HG03097 (cell line): ENCODE measurements around the gene CFTR.
"Not testable (repeated sequence)": the region's sequence is repeated elsewhere in the genome, so short reads cannot be mapped to it uniquely, and the experiment has no call there.

Source experiments
- ATAC-seq: cut with Tn5 transposase; IDR thresholded peaks from one replicate; pipeline ENCODE4 v1.9.1; 2021; ENCODE audit not compliant: unreplicated experiment, low FRiP score

The CFTR gene

DNA sequence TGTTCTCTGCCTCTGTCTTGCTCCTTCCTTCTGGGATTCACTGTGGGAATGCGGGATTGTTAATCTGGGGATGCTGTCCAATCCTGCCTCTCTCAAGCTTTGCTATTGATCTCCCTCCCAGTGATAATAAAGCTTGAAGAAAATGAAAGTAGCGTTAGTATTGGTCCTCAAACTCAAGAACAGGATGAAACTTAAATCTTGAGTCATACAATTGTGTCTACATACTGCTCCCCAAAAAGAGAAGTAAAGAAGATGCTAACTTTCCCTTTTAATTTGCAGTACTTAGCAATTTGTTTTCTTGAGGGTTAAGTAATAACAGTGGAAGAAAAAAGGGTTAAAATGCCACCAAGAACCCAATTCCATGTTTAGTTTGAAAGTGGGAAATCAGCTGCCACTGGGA, 13.6 kb downstream of the CFTR start:
- ATAC-seq, result no peak

DNA sequence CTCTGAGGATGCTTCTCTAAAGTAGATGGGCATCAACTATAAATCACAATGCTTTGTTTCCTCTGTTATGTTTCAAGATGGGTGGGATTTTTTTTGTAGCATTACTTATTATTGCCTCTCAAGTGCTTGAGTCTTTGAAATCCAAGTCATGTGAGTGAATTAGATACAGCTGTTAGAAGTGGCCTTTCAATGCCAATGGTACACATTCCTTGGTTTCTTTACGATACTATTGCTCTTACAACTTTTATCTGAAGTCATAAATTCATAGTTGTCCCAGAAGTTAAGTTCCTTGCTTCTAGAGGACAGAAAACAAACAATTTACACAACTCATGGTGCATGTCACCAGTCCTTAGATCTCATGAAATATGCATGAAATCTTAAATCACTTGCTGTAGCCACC, 15.5 kb downstream of the CFTR start:
- no peak for ATAC-seq

DNA sequence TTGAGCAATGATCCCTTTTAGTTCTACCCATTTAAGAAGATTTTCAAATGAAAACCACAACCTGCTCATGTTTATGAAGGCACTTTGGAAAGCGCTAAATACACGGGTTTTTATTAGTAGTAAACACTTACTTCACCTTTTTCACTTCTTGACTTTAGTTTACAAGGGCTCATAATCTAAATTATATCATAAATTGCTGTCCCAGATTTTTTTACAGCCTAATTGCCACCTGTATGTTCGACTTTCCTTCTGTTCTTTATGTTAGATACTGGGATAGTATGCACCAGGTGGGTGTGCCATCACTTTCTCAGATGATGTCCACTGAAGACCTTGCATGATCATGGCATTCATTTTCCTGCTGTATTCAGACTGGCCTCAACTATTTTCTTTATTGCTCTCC, 22.5 kb downstream of the CFTR start:
- no peak for ATAC-seq

DNA sequence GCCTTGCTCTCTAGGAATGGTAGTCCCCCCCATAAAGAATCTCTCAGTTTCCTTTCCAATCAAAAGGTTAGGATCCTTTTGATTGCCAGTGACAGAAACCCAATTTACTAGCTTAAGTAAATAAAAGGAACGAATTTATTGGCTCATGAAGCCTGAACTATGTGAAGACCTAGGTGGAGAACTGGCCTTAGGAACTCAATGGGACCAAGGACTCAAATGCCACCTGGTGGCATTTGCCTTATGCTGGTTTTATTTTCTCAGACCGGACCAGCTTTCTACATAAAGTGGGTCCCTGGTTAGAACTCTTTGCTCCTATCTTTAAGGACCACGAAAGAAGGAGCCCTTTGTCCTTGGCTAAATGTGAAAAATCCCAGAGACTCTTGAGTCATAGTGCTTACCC, 25.4 kb downstream of the CFTR start:
- ATAC-seq, result no peak

DNA sequence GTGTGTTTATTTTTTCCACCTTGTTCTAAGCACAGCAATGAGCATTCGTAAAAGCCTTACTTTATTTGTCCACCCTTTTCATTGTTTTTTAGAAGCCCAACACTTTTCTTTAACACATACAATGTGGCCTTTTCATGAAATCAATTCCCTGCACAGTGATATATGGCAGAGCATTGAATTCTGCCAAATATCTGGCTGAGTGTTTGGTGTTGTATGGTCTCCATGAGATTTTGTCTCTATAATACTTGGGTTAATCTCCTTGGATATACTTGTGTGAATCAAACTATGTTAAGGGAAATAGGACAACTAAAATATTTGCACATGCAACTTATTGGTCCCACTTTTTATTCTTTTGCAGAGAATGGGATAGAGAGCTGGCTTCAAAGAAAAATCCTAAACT, 28.9 kb downstream of the CFTR start:
- no peak for ATAC-seq

DNA sequence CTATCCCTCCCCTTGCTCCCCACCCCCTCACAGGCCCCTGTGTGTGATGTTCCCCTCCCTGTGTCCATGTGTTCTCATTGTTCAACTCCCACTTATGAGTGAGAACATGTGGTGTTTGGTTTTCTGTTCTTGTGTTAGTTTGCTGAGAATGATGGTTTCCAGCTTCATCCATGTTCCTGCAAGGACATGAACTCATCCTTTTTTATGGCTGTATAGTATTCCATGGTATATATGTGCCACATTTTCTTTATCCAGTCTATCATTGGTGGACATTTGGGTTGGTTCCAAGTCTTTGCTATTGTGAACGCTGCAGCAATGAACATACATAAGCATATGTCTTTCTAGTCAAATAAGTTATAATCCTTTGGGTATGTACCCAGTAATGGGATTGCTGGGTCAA, 37.4 kb downstream of the CFTR start:
- ATAC-seq, result not testable (repeated sequence)

DNA sequence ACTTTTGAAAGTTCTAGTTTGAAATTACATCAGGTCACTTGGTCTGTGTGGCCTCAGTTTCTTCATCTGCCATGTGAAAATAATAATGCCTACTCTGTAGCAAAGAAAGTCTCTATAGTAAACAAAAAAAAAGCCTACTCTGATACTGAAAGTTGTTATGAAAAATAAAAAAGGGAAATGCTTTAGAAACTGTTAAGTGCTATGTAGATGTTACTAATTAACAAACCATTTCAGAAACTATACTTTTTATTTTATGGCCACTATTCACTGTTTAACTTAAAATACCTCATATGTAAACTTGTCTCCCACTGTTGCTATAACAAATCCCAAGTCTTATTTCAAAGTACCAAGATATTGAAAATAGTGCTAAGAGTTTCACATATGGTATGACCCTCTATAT, 50.6 kb downstream of the CFTR start:
- ATAC-seq, result no peak

DNA sequence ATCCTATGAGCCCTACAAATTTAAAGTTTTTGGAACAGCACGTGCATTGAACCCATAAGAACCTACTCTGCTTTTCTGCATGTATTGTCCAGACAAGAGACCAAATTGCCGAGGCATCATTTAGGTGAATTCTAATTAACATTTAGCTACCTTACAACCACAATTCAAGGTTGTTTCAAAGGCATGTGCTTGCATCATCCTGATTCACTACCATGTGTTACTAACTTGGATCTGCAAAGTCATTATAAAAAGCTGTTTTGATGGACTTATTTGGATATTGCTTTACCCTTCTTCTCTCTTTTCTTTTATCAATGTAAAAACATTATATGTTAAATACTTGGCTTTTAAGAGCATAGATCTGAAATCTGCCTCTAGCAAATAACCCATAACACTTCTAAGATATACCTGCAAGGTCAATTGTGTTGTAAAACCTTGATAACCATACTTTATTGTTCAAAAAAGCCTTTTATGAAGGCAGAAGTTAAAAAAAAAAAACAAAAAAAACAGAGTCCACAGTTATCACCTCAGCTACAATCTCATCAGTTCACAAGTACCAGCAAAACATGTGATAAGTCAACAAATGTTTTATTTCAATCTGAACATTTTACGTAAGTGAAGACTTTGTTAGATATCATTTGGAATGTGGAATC, 51.9 kb downstream of the CFTR start:
- no peak for ATAC-seq

DNA sequence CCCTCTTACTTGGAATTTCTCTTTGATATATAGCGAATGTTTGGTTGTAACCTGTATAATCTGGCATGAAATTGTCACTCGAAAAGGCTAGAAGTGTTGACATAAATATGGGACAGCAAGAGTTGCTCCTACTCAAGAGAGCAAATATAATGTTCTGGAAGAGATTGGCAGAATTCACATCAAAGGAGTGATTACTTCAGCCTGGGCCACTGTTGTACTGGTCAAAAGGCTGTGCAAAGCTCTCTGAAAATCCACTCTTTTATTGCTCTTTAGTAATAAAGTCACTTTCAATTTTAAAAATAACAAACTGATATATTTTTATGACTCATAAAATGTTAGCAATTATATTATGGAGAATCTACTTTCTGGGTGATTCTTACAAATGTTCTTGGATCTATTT, 58.2 kb downstream of the CFTR start:
- no peak for ATAC-seq

DNA sequence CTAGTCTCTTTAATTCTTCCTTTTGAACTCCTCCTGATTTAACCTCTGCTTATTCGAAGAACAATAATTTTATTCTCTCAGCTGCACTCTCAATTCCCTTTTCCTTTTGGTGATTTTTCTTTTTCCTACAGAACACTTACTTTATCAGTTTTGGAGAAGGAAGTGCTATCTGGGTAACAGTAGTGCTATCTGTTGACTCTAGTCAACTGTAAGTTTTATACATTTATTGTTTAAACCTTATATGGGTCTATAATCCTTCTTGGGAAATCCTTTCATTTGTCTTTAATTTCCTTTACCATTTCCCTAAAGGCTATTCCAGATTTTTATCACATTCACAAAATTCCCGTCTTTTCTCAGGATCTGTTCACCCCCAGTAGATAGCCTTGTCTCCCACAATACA, 64.2 kb downstream of the CFTR start:
- ATAC-seq, result no peak

DNA sequence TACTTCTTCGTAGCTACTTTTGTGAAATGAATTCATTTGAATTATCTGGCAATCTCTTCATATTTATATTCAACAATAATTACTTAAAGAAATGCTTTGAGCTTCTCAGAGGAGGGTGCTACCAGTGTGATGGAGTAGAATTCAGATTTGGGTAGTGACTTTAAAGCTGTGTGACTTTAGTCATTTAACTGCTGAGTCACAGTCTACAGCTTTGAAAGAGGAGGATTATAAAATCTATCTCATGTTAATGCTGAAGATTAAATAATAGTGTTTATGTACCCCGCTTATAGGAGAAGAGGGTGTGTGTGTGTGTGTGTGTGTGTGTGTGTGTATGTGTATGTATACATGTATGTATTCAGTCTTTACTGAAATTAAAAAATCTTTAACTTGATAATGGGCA, 68.2 kb downstream of the CFTR start:
- no peak for ATAC-seq

DNA sequence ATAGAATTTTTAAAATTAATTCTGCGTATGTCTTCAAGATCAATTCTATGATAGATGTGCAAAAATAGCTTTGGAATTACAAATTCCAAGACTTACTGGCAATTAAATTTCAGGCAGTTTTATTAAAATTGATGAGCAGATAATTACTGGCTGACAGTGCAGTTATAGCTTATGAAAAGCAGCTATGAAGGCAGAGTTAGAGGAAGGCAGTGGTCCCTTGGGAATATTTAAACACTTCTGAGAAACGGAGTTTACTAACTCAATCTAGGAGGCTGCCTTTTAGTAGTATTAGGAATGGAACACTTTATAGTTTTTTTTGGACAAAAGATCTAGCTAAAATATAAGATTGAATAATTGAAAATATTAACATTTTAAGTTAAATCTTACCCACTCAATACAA, 70.8 kb downstream of the CFTR start:
- ATAC-seq, result no peak

DNA sequence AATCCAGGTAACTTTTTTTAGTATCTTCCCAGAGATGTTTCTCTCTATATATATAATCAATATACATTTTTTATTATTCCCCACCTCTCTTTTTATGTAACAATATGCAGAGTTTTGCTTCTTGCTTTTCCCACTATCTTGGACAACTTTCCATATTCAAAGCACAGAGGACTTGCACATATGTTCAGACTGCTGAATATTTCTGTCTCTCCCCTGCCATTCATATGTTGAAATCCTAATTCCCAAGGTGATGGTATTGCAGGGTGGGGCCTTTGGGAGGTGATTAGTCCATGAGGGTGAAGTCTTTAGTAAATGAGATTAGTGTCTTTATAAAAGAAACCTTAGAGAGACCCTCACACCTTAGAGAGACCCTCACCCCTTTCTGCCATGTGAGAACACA, 72.8 kb downstream of the CFTR start:
- ATAC-seq, result no peak

DNA sequence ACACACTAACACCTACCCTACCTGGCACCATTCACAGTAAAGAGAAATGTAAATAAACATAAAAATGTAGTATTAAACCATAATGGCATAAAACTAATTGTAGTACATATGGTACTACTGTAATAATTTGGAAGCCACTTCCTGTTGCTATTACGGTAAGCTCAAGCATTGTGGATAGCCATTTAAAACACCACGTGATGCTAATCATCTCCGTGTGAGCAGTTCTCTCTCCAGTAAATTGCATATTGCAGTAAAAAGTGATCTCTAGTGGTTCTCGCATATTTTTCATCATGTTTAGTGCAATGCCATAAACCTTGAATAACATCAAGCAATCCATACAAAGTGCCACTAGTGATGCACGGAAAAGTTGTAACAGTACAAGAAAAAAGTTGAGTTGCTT, 75.4 kb downstream of the CFTR start:
- ATAC-seq, result no peak

DNA sequence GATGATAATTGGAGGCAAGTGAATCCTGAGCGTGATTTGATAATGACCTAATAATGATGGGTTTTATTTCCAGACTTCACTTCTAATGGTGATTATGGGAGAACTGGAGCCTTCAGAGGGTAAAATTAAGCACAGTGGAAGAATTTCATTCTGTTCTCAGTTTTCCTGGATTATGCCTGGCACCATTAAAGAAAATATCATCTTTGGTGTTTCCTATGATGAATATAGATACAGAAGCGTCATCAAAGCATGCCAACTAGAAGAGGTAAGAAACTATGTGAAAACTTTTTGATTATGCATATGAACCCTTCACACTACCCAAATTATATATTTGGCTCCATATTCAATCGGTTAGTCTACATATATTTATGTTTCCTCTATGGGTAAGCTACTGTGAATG, 79.6 kb downstream of the CFTR start:
- no peak for ATAC-seq

DNA sequence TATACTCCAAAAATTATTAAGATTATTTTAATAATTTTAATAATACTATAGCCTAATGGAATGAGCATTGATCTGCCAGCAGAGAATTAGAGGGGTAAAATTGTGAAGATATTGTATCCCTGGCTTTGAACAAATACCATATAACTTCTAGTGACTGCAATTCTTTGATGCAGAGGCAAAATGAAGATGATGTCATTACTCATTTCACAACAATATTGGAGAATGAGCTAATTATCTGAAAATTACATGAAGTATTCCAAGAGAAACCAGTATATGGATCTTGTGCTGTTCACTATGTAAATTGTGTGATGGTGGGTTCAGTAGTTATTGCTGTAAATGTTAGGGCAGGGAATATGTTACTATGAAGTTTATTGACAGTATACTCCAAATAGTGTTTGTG, 80.2 kb downstream of the CFTR start:
- no peak for ATAC-seq

DNA sequence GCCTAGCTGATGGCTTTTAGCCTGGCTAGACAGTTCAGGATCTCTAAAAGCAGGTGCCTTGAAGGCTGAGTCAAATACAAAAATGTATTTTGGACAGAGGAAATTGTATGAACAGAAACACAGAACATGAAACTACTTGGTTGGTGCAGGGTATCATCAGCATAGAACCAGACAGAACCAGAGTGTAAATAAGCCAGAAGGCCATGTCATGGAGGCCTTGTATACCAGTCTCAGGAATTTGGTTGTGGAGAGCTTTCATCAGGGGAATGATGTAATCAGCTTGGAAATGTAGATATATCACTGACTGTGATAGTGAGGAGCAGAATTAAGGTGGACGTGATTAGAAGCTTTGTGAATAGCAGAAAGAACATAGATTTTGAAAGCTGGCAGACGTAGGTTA, 82.9 kb downstream of the CFTR start:
- ATAC-seq, result no peak

DNA sequence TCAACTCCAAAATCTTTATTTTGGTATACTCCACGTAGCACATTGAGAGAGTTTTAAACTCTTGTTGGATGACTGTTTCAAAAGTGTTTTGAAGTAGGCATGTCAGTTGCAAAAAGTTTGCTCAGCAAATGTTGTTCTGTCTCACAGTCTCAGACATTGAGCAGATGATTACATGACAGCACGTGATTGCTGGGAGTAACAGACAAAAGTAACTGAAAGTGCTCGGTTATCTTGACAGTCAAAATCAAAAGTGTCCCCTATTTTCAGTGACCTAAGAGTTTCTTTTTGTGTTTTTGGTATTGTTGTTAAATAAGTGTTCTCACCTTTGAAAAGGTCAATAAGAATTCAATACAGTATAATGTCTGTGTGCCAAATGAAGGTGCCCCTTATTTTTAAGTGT, 84.3 kb downstream of the CFTR start:
- no peak for ATAC-seq

DNA sequence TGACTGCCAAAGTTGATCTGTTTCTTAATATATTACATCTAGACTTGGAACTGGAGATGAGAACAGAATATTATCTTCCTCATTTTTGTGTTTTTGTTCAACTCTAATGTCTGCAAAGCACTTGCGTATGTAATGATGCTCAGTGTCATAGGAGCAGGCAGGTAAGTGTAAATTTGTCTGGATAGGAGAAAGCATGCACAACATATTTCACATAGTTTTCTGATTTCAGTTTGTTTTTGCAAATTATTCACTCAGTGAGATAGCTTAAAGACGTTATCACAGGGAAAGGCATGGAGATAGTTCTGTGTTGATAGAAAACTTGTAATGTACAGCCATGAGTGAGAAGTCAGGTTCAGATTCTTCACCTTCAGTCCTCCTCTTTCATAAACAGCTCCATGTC, 84.8 kb downstream of the CFTR start:
- no peak for ATAC-seq

DNA sequence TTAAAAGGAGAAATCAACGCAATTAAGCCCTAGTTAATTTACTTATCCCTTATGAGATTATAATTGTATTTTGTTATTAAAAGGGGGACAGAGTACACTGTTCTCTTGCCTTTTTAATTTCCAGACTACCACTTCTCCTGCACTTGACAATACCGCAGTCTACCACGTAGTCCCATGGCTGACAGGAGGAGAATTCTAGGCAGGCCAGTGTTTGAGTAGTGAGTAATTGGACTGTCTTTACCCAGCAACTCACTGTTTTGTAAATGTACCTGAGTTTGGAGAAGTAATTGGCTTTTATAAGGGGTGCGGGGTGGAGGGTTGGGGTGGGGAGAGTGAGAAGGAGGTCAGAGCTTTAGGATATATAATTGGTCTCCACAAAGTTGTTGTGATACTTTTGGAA, 85.4 kb downstream of the CFTR start:
- no peak for ATAC-seq

DNA sequence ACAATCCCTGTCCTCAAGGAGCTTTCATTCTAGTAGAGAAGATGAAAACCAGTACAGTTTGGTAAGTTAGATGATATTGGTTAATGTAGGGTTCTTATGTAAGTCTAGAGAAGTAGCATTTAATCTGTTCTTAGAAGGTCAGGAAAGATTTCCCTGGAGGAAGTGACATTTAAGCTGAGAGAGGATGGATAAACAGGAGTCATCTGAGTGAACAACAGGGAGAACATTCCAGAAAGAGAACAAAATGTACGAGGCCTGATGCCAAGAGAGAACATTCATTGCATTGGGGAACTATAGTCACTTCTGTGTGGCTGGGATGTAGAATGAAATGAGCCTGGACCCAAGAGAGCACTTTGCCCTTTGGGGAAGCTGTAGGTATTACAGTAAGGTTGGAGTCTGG, 88.0 kb downstream of the CFTR start:
- ATAC-seq, result no peak

DNA sequence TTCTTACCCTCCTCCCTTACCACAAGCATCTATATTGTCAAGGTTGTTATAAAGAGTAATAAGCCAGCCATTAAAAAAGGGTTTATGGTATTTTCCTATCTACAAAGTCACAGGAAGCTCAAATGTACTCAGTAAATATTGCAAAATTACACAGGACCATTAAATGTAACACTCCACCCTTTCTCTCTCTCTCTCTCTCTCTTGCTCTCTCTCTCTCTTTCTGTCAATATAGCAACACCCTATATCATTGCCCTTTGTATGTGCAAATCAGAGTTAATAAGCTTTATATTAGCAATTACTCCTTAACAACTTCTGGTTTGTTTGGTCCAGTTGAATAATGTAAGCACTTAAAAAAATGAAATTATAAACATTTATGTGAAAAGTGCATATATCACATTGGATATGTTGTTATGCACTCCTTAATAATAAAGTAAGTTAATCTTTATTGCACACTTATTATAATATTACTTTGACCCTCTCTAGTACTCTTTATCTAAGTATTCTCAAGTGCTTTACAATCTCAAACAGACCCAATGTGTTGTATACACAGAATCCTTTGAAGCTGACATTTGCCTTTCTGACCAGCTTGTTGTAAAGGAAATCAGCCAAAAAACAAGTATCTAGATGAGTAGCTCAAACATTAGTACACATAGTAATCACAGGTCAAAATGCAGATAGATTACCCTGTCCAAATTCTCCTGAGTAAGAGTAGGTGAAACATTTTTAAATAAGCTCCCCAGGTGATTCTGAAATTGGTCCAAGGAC, 93.2 kb downstream of the CFTR start:
- ATAC-seq, result no peak

DNA sequence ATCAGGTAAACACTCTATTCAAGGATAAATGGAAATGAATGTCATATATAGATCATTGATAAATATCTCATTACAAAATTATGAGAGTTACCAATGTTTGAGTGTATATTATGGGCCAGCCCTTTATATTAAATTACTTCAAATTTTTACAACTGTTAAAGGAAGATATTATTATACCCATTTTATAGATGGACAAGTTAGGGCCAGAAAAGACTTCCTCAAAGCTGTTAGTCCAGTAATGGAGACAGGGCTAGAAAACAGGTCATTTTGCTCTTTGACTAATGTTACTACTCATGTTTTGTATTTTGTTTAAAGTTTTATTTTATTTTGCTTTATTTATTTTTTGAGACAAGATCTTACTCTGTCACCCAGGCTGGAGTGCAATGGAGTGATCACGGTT, 101.6 kb downstream of the CFTR start:
- ATAC-seq, result no peak
